ENCODE measurements around the gene BAIAP3. TPM values are rescaled to one million over a fixed set of nuclear protein-coding genes. Genes with fewer than 3 reads are reported as not detected.

BAIAP3 gene
- total and polyA plus RNA-seq, 2 of the 8 experiments (the other 6 are each of a cell fraction or from before 2014, with no cell fraction given): 2.9 to 6.8 TPM

DNA sequence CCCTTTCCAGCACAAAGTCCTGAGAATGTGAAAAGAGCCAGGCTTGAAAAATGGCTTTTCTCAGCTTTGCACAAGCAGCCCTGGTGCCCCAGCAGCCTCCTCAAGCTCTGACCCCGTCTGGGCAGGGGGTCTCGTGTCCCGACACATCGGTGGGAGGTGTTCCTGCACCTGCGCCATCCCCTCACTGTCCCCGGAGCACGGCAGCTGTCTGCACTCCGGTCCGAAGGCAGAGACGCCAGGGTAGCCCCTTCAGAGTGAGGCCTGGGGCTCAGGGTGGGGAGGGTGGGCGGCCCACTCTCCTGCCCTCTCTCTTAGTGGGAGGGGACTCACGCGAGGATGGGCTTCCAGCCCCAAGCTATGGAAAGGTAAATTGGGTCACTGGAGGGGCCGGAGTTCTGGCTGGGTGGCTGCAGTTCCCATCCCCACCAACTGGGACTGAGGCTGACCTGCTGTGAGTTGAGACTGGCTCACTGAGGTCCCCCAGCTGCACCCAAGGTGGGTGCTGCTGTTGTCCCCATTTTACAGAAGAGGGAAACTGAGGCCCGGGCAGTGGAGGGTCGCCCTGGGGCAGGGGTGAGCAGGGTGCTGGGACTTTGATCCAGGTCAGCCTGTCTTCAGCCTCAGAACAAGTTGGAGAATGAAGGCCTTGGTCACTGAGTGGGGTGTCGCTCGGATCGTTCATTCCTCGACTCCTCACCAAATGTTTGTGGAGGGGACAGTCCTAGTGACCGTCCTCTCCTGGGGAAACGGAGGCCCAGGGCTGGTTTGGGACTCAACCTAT is 2.3 kb upstream of the BAIAP3 start (continued):
- TF ChIP-seq RBBP5 (IDR thresholded peaks at IDR 0.05; ENCODE audit: borderline replicate concordance, low read depth, low read length): no peak; the same call in 1 of the 2 replicates
